NOMO-1 treated with dmso at 0.1 percent for 144 hours (cell line): ENCODE results near the gene PDE8A.
"Not testable (repeated sequence)": the region's sequence is repeated elsewhere in the genome, so short reads cannot be mapped to it uniquely, and the experiment has no call there.

Experiments
- DNase-seq: peaks from one replicate; lab custom pipeline; 2025; ENCODE audit not compliant: unreplicated experiment; lab: John Stamatoyannopoulos, UW

PDE8A gene

GRCh38 chr15:85164841-85165466, 183.3 kb downstream of the PDE8A start:
- DNase-seq = no peak

GRCh38 chr15:85167568-85167967, 185.9 kb downstream of the PDE8A start:
- DNase-seq = no peak

GRCh38 chr15:85168642-85169173, 187.1 kb downstream of the PDE8A start:
- no peak for DNase-seq

- DNase-seq = no peak
These were observed 190.1 kb downstream of the PDE8A start for GRCh38 chr15:85171736-85172135.

- DNase-seq = no peak
These were observed 191.3 kb downstream of the PDE8A start for GRCh38 chr15:85172846-85173490.

- DNase-seq = not testable (repeated sequence)
These were observed 192.0 kb downstream of the PDE8A start for GRCh38 chr15:85173630-85174029.

GRCh38 chr15:85174521-85174920, 192.9 kb downstream of the PDE8A start:
- DNase-seq = no peak

- not testable (repeated sequence) for DNase-seq
These were observed 195.4 kb downstream of the PDE8A start for GRCh38 chr15:85177042-85177515.

- DNase-seq = no peak
These were observed 196.7 kb downstream of the PDE8A start for GRCh38 chr15:85178308-85178707.

GRCh38 chr15:85179700-85180099, 198.0 kb downstream of the PDE8A start:
- DNase-seq = no peak

- not testable (repeated sequence) for DNase-seq
These were observed 203.7 kb downstream of the PDE8A start for GRCh38 chr15:85185350-85185749.

- DNase-seq = not testable (repeated sequence)
These were observed 206.5 kb downstream of the PDE8A start for GRCh38 chr15:85188171-85188577.
